Tibial nerve (tissue), 3 donors: ENCODE results near the gene AGTRAP.

Experiments used
- CTCF ChIP-seq, 5 experiments: fragments of 200-600 bp in 3 of 5; fragments of 450-650 bp in 2 of 5; sonication (generic) in 3 of 5; IDR thresholded peaks; one replicate each; pipeline ENCODE4 v1.5.1; 2016 to 2019; ENCODE audit warnings: antibody characterized with exemption in 5 of 5, mild to moderate bottlenecking in 3 of 5, moderate library complexity in 2 of 5
- POLR2A ChIP-seq, 2 donors: fragments of 450-650 bp; IDR thresholded peaks; one replicate each; pipeline ENCODE4 v1.6.1; 2017; ENCODE audit warnings: antibody characterized with exemption in 2 of 2, mild to moderate bottlenecking in 2 of 2, moderate library complexity in 2 of 2

- no peak for TF ChIP-seq CTCF (IDR thresholded peaks at IDR 0.05)
- no peak for TF ChIP-seq POLR2A (IDR thresholded peaks at IDR 0.05)
Measured at GRCh38 chr1:11767922-11768704, 32.2 kb downstream of the AGTRAP start.
